Measurements from ENCODE around the gene FAAP100. TPM values are rescaled to one million over a fixed set of nuclear protein-coding genes. Genes with fewer than 3 reads are reported as not detected.

The FAAP100 gene
- total RNA-seq, 1 donor from 2014 or later, result 29.3 TPM

DNA sequence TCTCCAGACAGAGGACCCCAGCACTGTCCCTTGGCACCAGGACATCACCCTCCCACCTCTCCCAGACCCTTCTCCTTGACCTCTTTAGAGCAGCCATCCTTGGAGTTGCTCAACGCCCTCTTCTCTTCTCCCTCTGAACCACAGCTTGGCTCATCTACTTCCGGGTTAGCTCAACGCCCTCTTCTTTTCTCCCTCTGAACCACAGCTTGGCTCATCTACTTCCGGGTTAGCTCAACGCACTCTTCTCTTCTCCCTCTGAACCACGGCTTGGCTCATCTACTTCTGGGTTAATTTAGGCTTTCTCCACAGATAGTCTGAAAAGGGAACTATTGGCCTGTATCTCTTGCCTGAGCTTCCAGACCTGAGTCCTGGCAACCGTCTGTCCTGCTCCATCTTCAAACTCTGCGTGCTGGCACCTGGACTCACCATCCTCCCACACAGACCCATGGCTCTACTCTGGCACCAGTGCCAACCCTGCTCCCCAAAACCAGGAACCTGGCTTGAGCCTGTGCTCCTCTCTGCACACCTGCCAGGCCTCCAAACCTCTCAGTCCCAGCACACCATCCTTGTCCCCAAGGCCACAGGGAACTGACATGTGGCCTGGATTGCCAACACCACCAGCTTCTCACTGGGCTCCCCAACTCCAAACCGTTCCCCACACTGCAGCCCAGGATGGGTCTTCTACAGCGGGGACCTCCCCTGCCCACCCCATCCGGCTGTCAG, 25.3 kb upstream of the FAAP100 start:
- peak; percentile 47 for DNase-seq (ENCODE audit: low read depth)

DNA sequence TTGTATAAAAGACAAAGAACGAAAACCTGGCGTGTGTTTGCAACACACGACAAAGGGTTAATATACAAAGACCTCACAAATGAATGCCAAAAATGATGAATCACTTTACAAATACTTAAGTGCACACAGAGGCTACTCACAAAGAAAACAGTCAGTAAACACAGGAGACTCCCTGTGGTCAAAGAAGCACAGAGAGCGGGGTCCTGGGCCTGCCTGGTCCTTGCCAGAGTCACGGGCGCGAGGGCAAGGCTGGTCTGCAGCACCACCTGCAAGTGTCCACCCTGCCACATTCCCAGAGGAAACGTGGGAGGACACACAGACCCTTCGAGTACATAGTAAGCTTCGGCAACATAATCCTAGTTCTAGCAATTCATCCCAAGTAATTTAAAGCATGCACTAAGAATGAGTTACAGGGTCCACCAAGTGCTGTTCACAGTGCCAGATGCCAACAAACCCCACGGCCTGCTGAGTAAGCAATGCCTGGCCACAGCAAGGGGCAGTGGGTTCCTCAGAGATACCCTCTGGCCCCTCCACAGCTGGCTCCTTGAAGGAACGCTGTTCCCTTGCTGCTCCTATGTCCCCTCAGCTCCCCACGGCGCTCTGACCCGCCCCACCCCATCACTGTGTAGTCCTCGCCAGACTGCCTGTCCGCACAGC, 24.6 kb upstream of the FAAP100 start:
- DNase-seq (ENCODE audit: low read depth), result peak; percentile 56

- no peak for DNase-seq (ENCODE audit: low read depth)
Measured at GRCh38 chr17:81575836-81576235, 23.7 kb upstream of the FAAP100 start.

- no peak for DNase-seq (ENCODE audit: low read depth)
Measured at GRCh38 chr17:81574643-81574956, 22.4 kb upstream of the FAAP100 start.

DNA sequence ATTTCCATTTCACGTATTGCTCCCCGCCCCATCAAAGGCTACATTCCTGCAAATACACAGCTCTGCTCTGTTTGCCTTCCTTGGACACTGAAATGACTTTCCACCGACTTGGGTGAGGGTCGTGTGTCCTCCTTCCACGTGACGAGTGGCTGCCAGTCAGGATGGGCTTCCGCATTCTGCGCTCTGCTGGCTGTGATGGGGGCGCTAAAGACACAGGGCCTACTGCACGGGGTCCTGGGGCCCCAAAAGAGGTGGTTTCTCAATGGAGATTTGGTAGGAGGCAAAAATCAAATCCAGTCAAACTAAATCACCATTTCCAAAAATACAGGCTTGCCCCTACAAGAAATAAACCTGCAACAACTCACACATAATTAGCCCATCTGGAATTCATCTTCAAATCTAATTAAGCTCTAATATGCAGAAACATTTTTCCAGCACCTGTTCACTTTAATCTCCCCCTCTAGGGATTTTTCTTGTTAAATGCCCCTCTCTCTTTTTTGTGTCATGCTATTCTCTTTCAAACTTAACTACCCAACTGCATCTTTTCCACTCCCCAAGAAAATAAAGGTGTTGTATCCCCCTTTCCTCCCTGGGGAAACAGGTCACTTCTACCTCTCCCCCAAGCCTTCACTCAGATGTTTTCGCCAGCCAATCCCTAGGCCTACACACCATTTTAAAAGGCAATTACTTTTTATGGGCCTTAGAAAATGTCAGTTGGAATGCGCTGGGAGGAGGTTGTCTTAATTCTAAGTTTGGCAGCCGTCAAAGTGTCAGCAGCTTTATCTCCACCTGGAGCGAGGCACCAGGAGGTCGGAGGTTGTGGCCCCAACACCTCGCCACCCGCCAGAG, 21.9 kb upstream of the FAAP100 start:
- DNase-seq (ENCODE audit: low read depth), result no peak

GRCh38 chr17:81572563-81573168, 20.5 kb upstream of the FAAP100 start:
- no peak for DNase-seq (ENCODE audit: low read depth)

DNA sequence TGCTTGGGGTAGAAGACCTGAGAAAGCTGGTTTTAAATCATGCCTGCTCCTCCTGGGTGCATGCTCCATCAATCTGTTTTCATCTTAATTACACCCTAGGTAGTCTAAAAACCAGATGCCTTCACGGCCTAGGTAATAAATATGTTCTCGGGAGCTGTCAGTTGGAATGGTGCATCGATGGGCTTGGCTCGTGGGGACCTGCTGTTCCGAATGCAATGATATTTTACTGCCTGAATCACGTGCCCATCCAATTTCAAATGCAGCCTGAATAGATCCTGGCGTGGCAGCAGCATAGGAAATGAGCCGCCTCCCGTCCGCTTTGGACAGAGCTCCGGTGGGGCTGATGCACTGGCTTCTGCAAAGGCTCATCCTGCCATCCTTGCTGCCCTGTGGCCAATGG, 18.8 kb upstream of the FAAP100 start:
- DNase-seq (ENCODE audit: low read depth), result no peak

- DNase-seq (ENCODE audit: low read depth), result no peak
Measured at GRCh38 chr17:81569986-81570514, 17.9 kb upstream of the FAAP100 start.

DNA sequence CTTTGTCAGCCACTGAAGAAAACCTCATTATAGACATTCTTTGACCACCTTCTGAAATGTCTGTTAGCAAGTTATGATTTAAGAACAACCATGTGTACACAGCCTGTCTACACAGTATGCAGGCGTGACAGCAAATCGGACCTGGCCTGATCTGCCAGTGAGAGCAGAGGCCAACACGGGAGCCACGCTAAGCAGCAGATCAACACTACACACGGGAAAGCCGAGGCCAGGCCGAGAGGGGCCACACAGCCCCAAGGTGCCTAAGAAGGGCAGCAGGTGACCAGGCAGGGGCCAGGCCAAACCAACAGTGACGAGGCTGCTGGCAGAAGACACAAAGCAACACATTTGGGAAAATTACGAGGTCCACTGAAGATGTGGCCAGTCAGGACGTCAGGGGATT, 16.3 kb upstream of the FAAP100 start:
- DNase-seq (ENCODE audit: low read depth), result no peak

DNA sequence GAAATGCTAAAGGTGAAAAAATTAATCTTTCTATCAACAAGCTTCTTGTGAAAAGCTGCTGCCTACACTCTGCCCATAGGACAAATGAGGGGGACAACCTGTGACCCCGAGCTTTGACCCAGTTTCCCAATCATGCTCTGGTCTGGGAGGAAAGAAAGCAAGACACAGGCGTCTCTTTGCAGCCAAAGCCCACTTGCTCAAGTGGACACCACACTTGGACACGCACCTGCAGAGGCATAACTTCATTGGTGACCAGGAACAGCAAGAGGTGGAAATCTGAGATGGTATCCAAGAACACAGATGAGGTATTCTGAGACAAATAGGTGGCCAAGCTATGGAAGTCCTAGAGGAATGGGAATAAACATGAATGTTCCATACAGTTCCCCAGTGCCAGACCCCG, 15.0 kb upstream of the FAAP100 start:
- no peak for DNase-seq (ENCODE audit: low read depth)

- DNase-seq (ENCODE audit: low read depth), result peak; percentile 95
Measured at GRCh38 chr17:81566461-81567126, 14.4 kb upstream of the FAAP100 start.

DNA sequence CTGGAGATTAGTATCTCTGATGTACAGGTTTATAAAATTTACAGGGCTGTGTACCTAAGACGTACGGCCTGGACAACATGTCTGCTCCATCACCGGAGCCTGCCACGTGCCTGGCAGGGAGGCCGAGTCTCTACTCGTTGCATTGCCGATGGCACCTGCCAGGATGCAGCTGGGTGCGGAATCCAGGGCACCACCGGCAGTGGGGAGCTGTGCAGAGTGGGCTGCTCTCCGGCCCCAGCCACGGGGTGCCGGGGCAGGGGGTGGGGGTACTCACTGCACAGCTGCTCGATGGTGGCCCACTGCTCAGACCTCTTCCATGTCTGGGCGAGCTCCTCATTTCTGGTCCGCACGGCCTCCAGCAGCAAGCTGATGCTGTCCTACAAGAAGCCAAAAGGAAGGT, 13.1 kb upstream of the FAAP100 start:
- DNase-seq (ENCODE audit: low read depth), result no peak

GRCh38 chr17:81564778-81565177, 12.6 kb upstream of the FAAP100 start:
- no peak for DNase-seq (ENCODE audit: low read depth)

DNA sequence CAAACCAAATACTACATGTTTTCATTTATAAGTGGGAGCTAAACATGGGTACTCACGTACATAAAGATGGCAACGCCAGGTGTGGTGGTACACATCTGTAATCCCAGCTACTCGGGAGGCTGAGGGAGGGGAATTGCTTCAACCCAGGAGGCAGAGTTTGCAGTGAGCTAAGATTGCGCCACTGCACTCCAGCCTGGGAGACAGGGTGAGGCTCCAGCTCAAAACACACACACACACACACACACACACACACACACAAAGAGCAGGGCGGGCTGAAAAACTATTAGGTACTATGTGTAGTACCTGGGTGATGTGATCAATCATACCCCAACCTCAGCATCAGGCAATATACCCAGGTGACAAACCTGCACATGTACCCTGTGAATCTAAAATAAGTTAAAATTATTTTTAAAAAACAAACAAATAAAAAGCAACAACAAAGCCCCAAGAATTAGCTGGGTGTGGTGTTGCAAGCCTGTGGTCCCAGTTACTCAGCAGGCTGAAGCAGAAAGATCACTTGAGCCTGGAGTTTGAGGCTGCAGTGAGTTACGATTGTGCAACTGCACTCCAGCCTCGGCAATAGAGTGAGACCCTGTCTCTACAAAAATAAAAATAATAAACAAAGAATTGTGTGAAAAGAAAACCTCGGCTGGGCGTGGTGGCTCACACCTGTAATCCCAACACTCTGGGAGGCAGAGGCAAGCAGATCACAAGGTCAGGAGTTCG, 11.9 kb upstream of the FAAP100 start:
- DNase-seq (ENCODE audit: low read depth), result no peak

DNA sequence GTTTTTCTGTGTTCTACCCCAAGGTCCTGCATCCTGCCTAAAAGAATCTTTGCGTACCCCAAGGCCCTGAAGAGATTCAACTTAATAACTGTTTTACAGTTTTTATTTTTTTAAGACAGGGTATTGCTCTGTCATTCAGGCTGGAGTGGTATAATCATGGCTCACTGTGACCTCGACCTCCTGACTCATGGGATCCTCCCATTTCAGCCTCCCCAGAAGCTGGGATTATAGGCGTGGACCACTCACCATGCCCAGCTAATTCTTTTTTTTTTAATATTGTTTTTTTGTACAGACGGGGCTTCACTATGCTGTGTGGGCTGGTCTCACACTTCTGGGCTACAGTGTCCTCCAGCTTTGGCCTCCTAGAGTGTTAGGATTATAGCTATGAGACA, 9.3 kb upstream of the FAAP100 start:
- DNase-seq (ENCODE audit: low read depth), result no peak

DNA sequence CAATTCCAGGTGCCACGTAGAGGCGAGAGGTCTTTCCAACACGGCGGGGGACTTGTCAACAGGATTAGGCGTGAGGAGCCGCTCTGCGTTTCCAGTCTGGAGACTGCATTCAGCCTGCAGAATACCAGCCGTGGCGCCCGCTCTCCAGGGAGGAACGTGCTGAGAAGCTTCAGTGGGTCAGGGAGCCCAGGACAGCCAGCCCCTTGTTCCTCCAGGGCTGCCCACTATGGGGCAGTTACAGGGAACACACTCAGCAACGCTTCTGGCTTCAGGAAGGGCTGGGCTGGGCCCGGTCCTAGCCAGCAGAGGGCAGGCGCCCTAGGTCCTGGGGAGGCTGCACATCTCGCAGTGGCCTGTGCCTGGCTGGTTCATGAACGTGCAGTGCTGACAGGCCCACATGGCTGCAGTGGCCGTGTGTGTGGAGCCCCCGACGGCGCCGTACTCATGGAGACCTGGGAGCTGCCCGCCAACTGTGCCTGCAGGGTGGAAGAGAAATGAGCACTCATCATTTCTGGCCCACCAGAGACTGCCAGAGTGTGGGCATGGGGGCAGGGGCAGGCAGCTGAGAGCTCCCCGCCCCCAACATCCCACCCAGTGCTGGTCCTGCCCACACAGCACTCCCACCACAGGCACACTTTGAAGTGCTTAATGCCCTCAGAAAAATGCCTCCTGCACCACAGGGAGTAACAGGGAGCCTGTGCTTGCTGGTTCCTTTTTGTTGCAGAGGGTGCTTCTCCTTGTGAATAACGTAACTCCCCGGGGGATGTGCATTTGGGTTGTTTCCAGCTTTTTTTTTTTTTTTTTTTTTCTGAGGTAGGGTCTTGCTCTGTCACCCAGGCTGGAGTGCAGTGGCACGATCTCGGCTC, 7.0 kb upstream of the FAAP100 start:
- no peak for DNase-seq (ENCODE audit: low read depth)

GRCh38 chr17:81558115-81558468, 5.9 kb upstream of the FAAP100 start:
- DNase-seq (ENCODE audit: low read depth), result no peak

DNA sequence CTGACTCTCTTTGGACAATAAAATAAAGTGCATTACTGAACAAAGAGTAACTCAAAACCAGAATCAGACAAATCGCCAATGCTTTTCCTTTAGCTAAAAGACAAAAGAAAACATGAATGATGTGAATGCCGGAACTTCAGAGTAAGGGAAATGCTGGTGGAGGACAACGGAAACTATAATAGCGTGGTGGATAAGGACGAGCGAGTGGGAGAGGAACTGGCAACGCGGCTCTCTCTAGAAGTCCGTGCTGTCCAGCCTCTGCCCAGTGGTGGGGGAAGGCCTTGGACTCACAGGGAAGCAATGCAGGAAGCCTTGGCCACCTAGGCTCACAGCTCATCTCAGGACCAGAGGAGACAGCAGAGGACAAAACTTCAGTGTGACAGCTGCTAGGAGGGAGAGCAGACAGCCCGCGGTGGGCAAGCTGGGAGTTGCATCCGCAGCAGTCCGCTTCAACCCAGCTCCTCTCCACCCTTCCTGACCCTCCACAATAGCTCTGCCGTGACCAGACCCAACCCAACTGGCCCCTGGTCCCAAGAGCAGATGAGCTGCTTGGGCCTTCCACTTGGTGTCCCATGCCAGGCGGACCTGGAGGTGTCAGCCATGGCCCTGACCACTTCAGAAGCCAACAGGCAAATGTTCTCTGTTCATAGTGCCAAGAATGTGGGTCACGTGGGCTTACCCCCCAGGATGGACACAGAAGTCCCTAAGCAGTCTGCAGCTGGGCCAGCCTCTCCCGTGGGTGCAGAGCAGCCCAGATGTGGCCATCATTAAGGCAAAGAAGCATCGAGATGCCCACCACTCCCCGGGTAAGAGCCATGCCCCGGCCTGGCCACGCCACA, 5.3 kb upstream of the FAAP100 start:
- DNase-seq (ENCODE audit: low read depth), result peak; percentile 32

DNA sequence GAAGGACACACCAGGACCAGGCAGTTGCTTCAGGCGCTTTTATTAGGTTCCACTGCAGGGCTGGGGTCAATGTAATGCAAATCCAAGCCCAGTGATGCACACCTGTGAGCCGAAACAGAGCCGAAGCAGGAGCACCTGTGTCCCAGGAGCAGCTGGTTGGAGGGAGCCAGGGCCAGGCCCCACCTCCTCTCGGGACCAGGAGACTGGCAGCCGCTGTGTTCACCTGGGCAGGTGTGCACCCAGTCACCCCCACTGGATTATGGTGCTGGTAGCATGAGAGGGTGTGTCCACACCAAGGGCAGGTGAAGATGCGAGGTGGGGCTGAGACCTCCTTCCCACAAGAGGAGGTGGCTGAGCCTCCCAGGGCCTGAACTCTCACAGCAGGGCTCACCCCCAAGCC, 4.7 kb upstream of the FAAP100 start:
- no peak for DNase-seq (ENCODE audit: low read depth)

Measured in myocyte (in vitro differentiated cells).